DMS153 treated with DMSO at 0.1 percent for 48 hours (cell line): Measurements from ENCODE around the gene FAAP100.

Experiments used
- DNase-seq: peaks from one replicate; lab custom pipeline; 2025; ENCODE audit not compliant: unreplicated experiment; lab: John Stamatoyannopoulos, UW

The FAAP100 gene

DNA sequence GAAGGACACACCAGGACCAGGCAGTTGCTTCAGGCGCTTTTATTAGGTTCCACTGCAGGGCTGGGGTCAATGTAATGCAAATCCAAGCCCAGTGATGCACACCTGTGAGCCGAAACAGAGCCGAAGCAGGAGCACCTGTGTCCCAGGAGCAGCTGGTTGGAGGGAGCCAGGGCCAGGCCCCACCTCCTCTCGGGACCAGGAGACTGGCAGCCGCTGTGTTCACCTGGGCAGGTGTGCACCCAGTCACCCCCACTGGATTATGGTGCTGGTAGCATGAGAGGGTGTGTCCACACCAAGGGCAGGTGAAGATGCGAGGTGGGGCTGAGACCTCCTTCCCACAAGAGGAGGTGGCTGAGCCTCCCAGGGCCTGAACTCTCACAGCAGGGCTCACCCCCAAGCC lies 4.7 kb upstream of the FAAP100 start:
- no peak for DNase-seq

GRCh38 chr17:81556175-81556691 lies 4.1 kb upstream of the FAAP100 start:
- DNase-seq: no peak

DNA sequence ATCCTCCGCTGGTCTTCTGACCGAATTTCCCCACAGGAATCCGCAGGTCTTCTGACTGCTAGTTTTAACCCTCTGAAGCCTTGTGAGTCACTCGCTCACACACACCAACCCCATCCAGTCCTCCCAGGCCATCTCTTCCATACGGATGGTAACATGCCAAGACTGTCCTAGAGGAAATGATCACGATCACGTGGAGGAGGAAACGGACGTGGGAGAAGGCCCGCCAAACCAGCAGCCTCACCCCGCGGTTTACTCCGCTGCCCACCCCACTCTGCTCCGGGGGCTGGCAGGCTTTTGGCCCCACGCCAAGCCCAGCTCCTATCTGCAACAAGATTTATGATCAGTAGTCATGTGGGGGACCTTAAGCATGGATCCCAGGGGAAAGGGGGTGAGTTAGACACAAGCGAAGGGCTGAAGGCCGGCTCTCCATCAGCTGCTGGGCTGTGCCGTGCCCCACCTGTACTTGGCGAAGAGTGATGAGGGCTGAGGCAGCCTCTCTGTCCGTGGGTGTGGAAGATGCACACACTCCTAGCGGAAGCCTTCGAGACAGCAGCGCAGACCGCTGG lies 1.5 kb upstream of the FAAP100 start:
- DNase-seq: peak; percentile 26

- DNase-seq: peak; percentile 68
Measured at GRCh38 chr17:81553018-81553615, 964 bp upstream of the FAAP100 start.

- DNase-seq: no peak
Measured at GRCh38 chr17:81551458-81552243, 502 bp downstream of the FAAP100 start.

DNA sequence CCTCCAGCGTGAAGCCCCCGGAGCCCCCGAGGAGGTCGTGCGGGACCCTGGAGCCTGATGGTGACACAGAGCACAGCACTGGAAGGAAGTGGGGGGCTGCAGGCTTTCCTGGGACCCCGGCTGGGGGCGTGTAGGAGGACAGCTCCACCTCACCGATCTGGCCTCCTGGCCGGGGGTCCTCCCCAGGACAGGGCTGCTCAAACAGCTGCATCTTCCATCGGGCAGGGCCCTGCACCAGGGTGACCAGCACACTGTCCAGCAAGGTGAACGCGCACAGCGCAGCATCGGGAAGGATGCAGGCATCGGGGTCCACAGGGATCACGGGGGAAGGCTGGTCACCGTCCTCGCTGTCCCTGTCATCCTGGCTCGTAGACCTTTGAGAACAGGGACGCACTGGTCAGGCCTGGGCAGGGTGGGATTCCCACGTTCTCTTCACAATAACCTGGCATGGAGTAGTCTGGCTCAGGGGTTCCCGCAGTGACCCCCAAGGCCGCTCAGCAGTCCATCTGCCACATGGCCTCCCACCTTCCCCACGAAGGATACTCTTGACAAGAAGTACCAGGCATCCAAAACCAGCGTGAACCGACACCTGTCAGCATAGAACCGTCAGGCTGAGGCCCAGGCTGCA lies 1.2 kb downstream of the FAAP100 start:
- no peak for DNase-seq

DNA sequence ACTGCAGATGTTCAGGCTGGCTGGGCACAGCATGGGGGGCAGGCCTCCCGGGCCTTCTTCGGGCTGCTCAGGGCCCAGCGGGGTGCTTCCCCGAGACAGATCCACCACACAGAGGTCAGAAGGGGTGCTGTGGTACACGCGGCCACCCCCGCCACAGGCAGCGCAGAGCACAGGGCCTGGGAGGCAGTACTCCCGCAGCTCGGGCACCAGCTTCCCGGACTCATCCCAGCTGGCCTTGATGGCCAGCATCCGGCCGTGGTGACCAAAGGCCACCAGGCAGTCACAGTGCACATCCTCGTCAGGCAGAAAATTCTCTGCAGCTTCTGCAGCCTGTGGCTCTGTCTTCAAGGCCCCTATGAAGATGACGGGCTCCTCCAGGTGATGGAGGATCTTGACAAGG lies 1.9 kb downstream of the FAAP100 start:
- no peak for DNase-seq

DNA sequence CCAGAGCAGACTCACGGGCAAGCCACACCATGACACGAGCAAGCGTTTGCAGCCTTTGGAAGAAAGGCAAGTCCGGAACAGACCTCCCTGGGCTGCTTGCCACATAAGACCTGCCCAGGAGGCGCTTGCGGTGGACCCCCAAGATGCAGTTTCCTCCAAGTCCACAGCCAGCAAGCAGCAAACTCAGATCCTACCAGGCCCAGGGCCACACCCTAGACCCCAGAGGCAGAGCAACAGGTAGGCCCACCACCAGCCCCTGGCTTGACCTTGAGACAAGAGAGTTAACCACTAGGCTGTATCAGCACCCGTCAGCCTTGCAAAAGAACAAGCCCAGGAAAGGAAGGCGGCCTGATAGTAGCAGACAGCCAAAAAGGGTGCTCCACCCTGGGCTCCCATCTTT lies 2.3 kb downstream of the FAAP100 start:
- no peak for DNase-seq

- no peak for DNase-seq
Measured at GRCh38 chr17:81549031-81549557, 3.1 kb downstream of the FAAP100 start.

DNA sequence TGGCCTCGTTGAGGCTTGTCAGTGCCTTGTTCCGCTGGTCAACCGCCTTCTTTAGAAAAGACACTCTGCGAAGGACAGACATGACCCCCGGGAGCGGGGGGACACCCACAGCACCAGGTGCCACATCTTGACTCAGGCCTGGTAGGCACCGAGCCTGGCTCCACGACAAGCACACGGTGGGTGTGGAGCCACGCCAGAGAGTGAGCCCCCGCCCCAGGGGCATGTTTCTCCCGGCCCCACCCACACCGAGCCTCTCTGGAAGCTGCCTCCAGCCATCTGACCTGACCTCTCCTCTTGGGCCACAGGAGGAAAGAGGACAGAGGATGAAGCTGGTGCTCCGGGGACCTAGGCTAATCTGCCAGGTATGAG lies 4.6 kb downstream of the FAAP100 start:
- DNase-seq: no peak

DNA sequence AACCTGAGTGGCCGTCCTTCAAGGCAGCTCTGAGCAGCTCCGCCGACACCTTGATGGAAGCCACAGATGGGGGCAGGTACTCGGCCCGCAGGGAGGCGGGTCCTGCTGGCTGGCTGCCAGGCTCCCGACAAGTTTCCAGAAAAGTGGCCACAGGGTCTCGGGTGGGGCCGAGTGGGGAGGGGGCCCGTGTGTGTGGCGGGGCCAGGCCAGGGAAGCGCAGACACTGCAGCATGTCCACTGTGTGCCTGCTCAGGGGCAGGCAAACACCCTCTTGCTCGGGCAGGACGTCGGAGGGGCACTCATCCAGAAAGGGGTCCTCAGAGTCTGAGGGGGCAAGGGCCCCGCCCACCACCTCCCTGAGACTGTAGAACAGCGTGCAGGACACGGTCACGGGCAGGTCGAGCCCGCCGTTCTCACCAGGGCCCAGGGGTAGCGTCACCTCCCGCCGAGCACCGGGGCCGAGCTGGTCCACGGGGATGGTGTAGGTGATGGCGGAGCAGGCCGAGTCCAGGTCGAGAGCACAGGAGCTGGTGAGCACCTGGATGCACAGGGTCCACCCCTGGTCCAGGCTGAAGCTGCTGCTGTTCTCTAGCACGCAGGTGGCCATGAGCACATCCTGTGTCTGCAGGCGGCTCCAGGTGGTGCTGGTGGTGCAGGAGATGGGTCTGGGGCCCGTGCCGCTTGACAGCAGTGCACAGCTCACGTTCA lies 5.1 kb downstream of the FAAP100 start:
- DNase-seq: no peak

- no peak for DNase-seq
Measured at GRCh38 chr17:81545160-81545949, 6.8 kb downstream of the FAAP100 start.

DNA sequence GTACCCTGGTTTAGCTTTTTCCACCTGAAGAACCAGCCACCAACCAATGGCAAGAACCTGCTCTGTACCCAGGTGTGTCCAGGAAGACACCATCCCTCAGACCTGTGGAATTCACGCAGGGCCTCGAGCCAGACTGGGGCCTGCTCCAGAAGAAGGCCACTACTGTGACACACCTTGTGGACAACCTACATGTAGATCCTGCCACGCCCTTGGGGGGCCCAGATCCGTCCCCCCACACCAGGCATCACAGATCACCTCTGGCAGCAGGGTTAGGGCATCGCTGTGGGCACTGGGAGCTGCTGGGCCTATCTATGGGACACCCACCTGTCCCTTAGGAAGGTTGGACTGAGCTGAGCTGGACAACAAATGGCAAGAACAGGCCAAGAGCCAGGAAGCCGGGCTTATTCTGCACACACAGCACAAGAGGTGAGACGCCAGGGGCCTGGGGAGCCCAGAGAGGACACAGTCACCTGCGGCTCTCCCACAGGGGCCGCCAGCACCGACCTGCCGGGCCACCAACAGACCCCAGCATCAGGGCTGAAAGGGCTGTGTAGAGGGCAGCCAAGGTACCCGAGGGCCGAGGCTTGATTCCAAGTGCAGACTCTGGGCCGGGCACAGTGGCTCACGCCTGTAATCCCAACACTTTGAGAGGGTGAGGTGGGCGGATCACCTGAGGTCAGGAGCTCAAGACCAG lies 7.7 kb downstream of the FAAP100 start:
- no peak for DNase-seq

DNA sequence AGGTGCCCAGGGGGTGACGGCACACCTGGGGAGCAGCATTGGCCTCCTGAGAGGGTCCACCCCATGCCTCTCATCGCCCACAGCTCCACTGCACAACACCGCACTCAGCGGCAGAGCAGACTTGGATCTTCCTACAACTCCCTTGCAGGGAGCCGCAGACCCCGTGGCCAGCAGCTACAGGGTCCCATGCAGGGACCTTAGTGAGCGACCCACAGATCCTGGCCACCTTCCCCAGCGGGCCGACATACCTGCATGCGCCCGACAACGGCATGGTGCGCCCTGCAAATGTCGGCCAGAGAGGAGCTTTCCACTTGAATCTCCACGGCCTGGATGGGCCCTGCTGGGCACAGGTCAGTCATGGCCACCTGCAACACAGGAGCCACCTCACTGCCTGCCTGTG lies 8.4 kb downstream of the FAAP100 start:
- no peak for DNase-seq

GRCh38 chr17:81543339-81543675 lies 8.8 kb downstream of the FAAP100 start:
- DNase-seq: no peak

DNA sequence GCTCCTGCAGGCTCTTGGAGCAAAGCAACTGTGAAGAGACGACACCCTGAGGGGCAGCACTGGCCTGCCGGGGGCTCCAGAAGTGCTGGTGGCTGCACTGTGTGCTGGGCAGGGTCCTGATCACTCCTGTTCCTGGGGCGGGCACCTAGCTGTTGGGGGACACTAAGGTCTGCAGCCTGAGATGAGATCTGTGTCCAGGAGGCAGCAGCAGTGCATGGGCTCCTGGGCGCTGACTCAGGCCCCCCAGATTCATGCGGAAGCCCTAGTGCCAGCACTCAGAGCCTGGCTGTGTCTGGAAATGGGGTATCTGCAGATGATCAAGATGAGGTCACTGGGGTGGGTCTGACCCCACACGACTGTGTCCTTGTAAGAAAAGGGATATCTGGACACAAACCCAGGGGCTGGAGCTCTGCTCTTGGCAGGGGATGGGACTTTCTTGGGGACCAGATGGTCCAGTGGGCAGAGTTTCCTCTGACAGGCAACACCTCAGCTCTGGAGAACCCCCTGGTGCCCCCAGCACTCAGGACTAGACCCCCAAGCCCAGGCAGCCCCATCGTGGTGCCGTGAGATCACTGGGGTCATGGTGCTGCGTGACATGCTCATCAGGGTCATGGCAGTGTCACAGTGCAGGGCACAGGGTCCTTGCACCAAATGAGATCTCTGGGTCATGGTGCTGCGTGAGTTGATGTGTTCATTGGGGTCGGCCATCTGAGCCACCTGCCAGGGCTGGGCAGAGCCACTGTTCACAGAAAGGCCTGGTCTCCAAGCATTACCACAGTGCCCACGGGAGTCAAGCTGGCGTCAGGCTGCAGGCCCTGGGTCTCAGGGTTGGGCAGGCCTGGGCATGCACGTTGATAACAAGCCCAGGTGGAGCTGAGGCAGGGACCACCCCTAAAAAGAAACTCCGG lies 9.5 kb downstream of the FAAP100 start:
- no peak for DNase-seq

DNA sequence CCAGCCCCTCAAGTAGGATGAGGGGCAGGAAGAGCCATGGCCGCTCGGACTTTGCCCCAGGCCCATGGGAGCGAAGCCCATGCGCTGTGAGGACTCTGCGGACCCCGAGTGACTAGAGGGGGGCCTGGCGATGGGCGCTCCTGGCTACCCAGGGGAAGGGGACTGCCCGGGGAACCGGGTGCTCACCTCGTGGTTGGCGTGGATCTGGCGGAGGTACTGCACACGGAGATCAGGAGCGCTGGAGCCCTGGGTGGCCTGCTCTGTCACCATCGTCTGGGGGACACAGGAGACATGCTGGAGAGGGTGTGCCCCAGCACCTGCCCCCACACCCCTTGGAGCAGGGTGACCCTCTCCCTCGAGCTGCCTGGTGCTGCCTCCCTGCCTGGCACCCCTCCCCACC lies 11.0 kb downstream of the FAAP100 start:
- DNase-seq: no peak

GRCh38 chr17:81540676-81541027 lies 11.5 kb downstream of the FAAP100 start:
- DNase-seq: no peak
